DND-41 (cell line): Measurements from ENCODE around the gene CPLX1.

Source experiments
- CTCF ChIP-seq: IDR thresholded peaks from 2 replicates; pipeline ENCODE4 v1.5.1; 2012; ENCODE audit warnings: borderline replicate concordance, low read length, moderate library complexity, mild to moderate bottlenecking; ENCODE audit not compliant: poor library complexity, severe bottlenecking; ENCODE audit errors: extremely low read depth
- EZH2 ChIP-seq: IDR thresholded peaks from 3 replicates; pipeline ENCODE4 v1.6.1; 2012; ENCODE audit warnings: borderline replicate concordance, low read depth, mild to moderate bottlenecking, moderate library complexity, low read length, inconsistent platforms; ENCODE audit not compliant: severe bottlenecking

DNA sequence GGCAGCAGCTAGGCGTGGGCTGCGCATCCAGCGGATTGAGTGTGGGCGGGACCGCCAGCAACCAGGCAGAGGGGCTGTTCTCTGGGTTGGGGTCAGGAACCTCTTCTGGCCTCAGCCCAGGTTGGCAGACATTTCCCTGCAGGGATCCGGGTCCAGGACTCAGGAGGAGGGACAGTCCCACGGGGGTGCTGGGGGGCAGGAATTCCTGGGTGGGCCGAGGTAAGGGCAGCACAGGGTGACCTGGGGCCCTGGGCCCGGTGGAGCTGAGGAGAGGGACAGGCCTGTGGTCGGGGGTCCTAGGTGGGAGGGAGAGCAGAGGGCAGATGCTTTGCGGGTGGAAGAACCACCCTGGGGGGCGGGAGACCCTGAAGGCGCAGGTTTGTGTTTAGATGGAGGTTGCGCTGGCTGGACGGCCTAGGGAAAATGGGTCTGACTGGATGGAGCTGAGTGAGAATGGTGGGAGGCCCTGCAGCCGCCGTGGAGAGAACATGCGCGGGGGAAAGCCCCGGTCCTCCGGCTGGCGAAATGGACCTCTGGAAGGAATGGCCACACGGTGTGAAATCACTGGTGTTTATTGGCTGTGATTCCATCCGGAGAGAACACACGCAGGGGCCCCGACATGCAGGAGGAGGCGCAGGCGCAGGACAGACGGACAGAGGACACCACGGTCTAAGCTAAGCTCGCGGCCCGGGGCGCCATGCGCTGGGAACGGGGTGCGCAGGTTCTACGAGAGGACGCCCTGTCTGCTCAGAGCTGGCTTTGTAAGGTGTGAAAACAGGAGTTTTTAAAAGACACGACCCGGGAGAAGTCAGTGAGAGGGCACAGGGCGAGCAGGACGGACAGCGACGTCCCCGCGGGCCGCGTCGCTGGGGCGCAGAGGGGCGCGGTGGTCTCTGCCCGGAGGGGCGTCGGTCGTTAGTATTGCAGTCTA is 41.3 kb downstream of the CPLX1 start:
- no peak for TF ChIP-seq CTCF
- no peak for TF ChIP-seq EZH2
